GM19351 (cell line): Measurements from ENCODE around the gene NFIA.
"Not testable (repeated sequence)": the region's sequence is repeated elsewhere in the genome, so short reads cannot be mapped to it uniquely, and the experiment has no call there.

Experiments used
- ATAC-seq: cut with Tn5 transposase; IDR thresholded peaks from one replicate; pipeline ENCODE4 v1.9.1; 2021; ENCODE audit warnings: mild to moderate bottlenecking, moderate library complexity; ENCODE audit not compliant: unreplicated experiment

Gene NFIA

DNA sequence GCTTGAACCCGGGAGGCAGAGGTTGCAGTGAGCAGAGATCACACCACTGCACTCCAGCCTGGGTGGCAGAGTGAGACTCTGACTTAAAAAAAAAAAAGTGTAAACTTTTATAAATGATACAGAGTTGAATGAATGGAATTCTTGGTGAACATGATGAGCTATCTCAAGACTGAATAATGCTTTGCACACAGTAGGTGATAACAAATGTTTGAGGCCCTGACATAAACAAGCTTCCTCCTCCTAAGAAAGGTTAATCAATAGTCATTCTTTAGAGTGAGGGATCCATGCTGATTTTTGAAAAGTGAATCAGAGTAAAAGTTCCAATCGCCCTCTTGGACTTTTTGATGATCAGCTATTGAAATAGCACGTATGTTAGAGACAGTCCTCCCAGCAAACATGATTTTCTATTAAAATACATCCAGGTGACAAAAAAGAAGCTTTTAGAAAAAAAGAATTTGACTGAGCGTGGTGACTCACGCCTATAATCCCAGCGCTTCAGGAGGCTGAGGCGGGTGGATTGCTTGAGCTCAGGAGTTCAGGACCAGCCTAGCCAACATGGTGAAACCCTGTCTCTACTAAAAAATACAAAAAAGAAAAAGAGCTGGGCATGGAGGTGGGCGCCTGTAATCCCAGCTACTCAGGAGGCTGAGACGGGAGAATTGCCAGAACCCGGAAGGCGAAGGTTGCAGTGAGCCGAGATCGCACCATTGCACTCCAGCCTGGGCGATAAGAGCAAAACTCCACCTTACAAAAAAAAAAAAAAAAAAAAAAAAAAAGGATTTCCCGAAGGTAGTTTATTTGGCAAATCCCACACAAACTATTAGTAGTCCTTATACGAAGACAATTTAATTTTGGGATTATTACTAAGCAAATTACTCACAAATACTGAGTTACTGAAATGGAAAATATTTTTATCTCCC lies 181.8 kb downstream of the NFIA start:
- ATAC-seq = no peak

DNA sequence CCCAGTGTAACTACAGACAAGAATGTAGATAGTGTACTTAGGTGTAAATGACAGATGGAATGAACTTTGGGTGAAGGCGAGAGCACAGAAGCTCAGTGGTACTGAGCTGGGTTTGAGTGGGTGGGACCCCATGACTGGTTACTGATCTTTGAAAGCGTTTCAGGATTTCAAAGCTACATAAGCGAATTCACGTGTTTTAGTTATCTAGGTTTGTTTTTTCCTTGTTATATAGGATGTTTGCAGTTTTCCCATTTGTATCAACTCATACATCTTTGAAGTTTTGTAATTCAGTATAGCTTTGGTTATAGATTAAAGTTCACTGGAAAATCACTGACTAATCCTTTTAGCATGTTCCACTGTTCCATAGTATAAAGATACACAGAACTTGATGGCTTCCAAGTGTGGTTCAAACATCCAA lies 182.5 kb downstream of the NFIA start:
- ATAC-seq = no peak

DNA sequence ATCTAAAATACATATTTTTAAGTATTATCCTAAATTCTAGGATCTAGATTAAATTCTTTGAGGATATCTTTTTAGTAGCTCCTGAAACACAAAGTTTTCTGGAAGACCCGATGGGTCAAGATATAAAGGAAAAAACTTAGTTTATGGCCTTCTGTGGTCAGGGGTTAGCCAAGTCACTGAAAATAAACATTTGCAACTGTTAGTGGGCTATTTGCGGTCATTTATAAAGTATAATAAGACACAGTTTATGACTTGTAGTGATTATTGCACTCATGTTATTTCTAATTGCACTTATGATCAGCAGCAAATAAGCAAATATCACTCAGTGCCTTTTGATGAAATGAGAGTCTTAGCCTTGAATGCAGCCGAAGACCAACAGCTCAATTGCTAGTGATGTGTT lies 183.3 kb downstream of the NFIA start:
- ATAC-seq = no peak

DNA sequence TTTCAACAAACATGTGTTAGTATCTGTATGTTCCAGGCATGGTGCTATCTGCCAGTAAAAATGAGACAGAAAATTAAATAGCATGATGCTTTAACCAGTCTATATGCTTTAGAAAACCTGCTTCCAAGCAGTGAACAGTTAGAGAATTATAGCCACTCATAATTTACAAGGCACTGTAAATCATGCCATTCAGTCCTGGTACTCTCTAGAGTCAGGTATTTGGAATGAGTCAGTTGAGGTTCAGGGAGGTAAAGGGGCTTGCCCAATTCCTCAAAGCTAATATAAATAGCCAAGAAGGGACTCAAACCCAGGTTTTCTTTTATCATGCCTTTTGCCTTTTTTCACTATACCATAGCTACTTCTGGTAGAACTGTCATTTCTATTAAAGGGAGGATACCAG lies 184.4 kb downstream of the NFIA start:
- ATAC-seq = no peak

DNA sequence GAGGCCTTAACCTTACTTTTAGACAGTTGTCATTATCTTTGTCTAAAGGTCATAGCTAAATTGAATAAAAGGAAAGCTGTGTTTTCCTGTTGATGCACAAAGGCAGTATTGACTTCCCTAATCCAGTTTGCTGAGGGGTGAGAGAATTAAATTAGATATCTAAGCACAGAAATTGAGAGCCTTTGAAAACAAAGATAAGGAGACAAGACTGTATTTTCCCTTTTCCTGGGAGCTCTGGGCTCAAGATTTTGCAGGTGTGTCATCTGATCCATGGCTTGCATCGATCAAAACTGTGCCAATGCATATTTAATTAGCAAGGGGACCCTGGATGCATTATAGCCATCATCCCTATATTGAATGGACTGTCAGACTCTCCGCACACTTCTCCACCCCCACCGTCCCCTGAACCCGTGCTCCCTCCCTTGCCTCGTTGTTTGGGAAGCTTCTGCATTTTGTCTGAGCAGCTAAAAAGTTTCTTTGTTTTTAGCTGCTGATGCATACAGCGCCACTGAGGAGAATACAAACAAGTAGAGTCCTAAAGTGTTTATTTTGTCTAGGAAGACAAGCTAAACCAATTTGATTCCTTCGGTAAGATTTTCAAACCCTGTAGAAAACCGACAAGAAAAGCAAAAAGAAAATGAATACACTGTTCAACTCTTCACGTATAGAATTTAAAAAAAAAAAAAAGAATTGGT lies 186.3 kb downstream of the NFIA start:
- ATAC-seq = no peak

DNA sequence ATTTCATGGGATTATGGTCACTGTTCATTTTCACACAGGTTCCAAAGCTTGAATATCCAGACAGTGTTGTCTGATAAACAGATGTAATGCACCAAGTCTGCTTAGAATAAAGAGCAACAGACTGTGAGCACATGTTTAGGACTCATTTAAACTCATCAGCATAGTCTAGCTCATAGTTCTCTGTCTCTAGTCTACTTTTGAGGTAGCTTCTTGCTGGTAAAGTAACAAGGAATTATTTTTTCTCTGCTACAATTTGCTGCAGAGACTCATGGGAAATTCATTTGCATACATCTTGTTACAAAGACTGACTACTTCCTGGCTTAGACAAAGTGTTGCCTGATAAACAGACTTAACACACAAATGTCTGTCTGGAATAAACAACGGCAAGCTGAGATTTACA lies 187.2 kb downstream of the NFIA start:
- ATAC-seq = no peak

DNA sequence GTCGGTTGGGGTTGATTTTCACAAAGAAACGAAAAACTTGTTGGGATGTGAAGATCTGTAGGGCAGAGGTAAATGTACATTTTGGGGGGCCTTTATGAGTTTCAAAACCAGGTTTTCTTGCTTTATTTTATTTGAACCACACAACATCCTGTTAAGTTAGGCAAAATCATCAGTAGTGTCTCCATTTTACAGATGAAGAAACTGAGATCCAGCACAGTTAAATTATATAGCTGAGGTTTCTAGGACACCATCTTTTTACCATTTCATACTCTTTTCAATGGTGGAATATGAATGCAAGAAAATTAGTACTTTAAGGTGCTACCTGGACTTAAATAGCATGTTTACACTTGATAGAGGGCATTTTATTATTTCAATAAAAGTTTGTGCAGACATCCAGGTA lies 187.7 kb downstream of the NFIA start:
- ATAC-seq = no peak

DNA sequence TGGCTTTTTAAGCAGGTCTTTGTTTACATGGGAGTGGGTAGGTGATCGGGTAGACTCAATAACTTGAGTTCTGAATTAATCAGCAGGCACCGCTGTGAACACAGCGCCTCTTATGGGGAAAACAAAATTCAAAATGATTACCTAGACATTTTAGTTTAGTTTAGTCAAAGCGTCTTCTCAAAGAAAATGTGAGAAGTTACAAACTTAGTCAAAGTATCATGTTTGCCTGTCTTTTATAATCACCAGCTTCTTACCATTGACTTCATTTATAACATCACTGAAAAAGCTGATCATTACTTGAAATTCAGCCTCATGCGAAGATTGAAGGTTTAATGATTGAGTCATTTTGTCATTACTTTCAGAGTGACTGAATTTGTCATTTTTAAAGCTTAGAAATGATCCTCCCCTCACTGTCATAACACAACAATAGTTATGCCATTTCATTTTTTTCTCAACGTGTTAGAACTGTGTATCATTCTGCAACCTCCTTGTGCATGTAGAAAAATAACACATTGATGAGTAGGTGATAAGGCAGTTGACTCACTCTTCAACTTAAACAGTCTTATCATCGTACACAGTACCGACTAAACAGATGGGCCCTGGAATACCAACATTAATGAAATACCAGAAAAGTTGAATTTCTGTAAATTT lies 188.5 kb downstream of the NFIA start:
- ATAC-seq = no peak

DNA sequence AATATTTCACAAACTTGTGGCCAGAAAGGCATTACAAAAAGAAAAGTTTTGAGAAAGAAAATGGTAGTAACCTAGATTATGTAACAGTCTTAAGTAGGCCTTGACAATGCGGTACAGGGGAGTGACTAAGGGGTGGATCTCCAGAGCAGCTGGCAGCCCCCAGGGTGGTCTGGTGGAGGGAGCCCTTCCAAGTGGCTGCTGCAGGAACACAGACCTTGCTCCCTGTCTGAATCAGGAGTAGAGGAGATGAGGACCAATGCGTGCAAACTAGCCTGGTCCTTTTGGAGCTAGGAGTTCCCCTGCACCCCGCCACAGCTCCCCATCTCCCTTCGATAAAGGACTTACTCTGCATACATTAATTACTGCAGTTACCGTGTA lies 189.0 kb downstream of the NFIA start:
- ATAC-seq = no peak

DNA sequence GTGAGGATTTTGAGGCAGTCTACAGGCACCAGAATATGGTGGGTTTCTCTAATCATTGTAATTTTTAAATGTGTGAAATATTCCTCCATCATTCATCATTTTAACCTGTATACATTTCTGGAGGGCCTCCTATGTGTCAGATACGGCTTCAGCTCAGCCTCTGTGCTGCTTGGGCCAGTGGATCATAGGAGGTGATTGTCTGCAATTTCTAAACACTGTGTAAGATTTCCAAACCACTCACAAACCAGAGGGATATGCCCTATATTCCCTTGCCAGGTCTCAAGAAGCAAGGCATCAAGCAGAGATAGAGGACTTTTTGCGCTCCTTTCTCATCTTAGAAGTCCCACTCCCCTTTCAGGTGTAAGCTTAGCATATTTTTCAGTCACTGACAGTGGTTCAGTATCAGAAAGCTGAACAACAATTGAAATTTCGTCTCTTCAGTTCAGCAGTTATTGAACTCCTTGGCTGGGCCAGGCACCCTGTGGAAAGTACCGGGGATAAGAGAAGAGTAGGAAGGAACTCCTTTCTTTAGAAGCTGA lies 190.9 kb downstream of the NFIA start:
- ATAC-seq = no peak

DNA sequence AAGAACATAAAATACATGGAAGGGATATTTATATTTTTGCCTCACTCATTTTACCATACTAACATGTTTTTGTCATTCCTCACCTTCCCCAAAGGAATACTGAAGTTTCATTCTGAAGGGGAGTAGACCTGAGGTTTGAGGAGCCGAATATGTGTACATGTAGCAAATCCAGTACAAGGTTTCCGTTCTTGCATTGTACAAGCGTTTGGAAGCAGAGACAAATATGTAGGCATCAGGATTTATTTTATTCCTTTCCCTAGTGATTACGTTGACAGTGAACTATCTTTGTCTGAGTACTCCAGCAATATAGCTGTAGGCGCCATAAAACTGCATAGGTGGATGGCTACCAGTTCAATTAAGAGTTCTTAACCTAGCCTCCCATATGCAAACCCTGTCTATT lies 191.5 kb downstream of the NFIA start:
- ATAC-seq = no peak

DNA sequence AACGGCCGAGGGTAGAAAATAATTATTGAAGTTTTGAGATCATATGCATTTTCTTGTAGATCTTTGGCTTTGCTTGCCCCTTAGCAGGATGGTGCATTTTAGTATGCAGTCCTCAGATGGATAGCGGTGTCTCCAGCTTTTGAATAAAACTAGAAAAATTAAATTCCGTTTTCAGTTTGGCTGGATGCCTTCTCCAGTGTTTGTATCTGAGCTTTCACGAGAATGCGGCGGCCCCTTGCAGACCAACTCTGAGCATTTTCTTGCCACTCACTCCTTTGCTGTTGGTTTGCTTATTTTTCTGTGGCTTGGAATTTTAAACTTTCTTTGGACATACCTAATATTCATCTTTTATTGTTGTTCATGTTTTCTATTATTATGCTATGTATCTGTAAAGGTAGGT lies 192.6 kb downstream of the NFIA start:
- no peak for ATAC-seq

DNA sequence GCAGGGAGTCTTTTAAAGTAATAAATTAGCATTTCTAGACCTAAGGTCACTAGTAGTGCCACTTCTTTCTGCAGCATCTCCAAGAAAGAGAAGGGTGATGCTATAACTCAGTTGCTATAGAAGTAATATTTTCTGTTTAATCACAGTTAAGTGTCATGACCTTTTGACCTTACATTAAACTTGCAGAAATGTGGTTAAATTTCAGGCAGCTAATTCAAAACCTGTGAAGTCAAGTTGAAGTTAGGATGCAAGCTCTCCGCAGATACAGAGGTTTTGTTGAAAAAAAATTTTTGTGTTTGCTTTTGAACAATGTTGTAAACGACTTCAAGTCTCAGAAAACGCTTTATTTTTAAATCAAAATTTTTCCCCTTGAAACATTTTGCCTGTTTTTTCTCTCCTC lies 193.9 kb downstream of the NFIA start:
- ATAC-seq = no peak

DNA sequence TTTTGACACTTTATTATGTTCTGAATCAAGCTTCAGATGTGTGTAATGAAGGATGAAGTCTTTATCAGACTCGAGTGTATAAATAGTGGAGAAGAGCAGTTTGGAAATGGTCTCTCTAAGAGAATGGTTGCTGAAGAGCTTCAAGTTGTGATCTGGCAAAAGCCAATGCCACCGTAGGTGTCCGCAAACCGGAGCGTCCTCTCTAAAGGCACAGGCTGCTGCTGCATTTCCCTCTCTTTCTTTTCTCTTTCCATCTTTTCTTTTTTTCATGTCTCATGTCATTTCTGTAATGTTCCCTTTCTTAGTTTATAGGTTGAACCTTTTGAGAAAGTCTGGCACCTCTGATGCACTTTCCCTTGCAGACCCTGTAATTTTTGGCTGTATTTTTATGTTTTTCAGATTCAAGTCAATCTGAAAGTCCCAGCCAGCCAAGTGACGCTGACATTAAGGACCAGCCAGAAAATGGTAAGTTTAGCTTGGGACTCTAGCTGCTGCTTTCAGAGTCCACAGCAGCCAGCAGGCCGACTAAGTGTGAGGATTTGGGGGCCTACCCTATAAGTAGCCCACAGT lies 194.8 kb downstream of the NFIA start:
- no peak for ATAC-seq

DNA sequence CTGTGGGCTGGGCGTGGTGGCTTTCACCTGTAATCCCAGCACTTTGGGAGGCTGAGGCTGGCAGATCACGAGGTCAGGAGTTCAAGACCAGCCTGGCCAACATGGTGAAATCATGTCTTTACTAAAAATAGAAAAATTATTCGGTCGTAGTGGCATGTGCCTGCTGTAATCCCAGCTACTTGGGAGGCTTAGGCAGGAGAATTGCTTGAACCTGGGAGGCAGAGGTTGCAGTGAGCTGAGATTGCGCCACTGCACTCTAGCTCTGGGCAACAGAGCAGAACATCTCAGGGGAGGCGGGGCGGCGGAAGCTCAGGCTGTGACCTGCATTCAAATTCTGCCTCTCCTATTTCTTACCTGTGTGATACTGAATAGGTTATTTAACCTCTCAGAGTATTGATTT lies 196.1 kb downstream of the NFIA start:
- not testable (repeated sequence) for ATAC-seq

DNA sequence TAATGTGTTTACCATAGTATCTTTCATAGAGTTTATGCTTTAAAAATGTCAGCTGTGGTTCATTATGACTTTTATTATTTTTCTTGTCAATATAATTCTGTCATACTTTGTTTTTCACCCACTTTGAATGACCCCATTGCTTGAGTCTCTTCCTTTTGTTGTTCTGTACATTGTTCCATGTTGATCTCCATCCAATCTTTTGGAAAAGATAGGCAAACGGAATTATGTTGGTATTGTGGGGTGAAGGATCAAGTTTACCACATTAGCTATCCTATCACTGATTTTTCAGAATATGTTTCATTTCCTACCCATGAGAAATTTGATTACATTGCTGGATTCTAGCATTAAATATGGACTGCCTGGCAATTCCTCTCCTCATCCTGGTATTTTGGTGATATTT lies 196.6 kb downstream of the NFIA start:
- no peak for ATAC-seq

DNA sequence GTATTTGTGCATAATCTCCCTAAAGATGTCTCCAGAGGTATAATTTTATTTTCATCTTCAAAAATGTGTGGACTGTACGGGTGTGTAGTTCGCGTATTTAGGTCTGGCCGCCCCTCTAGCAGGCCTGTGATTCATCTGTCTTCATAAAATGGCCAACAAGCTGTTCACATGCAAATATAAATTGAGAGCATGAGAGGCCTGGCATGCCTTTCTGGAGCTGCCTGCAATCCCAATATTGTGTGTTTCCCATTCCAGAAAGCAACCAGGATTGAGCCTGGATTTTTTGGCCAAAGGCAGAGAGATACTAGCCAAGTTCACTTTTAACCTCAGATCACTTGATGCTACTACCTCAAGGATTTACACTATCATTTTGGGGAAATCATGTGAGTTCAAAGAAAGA lies 197.2 kb downstream of the NFIA start:
- no peak for ATAC-seq

DNA sequence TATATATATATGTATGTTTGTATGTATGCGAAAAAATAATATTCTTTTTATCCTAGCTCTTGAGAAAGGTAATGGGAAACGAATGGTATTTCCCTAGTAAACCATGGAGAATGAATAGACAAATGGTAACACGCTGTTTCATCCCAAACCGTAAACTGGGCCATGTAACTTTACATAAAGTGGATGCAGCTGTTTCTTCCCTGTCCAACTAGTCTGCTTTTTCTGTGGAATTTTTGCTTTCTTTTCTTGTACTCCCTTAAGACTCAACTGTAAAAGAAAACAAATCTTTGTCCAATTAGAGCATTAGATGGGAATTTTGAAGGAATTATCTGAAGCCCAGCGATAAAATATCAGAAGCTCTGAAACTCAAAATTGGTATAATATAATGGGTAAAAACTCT lies 198.1 kb downstream of the NFIA start:
- no peak for ATAC-seq

DNA sequence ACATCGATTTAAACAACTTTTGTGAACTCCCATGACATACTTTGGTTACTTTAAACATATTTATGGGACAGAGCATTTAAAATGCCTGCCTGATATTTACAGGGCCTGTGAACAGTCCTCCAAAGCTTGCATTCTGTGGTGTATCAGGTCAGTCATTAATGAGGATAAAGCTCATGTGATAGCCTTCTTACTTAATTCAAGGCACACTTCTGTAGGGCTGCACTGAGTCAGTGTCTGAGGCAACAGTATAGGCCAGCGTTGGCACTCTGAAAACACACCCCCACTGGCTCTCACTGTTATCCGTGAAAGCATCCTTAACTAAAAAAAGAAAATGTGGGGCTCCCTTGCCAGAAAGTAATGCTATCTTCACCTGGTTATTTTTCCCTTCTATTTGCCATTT lies 200.0 kb downstream of the NFIA start:
- ATAC-seq = no peak

DNA sequence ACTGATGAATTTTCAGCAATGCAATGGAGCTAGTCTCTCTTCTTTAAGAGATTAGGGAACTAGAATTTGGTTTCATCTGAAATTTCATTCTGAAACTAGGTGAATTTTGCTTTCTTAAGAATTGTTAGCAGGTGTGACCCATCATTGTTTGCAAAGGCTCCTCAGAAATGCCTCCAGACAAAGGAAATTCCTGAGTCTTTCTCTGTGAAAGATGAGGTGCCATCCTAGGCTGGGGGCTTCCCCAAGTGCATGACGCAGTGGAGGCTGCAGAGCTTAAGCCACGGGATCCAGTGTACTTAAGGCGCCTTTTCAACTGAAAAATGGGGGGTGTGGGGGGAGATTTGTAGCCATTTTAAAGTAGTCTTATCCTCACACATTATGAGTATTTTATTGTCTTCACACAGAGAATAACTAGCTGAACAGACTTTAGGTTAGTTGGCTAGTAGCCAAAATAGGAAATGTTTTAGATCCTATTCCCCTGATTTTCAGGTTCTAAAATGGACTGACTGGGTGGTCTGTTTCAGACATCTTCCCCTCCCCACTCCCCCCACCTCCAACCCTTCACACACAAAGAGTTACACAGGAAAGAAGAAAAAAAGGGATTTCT lies 202.0 kb downstream of the NFIA start:
- no peak for ATAC-seq

DNA sequence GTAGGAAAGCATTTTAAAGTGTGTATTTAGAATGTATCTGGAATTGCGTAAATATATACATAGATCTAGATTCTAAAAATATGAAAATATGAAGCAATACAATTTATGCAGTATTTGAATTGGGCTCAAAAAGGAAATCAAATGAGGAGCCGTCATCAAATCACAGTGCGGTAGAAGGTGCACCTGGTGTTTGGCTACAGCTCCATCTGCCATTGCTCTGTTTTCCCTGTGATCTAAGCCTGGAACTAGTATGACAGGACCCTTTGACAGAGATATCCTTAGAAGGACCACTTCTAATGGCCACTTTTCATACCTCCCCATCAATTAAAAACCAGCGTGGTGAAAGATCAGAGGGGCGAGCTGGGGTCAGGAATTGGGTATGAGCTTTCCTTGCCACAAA lies 202.6 kb downstream of the NFIA start:
- no peak for ATAC-seq
